ENCODE results near the gene UNC50.

Gene UNC50

GRCh38 chr2:98607741-98608115 lies 661 bp upstream of the UNC50 start:
- H3K36me3 ChIP-seq (ENCODE audit: control insufficient read depth in 1 of 2, insufficient read depth in 2 of 2, low read length in 2 of 2), result peaks cover 3 to 23% of the 10 kb centered on the region in 2 donors
- H3K9ac ChIP-seq (ENCODE audit: low read depth in 1 of 2, low read length in 2 of 2), result peak overlapping the region; percentile 93 to 97
- H3K4me3 ChIP-seq (ENCODE audit: low read depth in 1 of 2, low read length in 2 of 2), result peak overlapping the region; percentile 93 to 96
- H3K27me3 ChIP-seq (ENCODE audit: control insufficient read depth in 1 of 2, insufficient read depth in 2 of 2, low read length in 2 of 2), result no peaks in the 10 kb centered on the region
- H3K4me1 ChIP-seq (ENCODE audit: control insufficient read depth in 1 of 2, insufficient read depth in 2 of 2, low read length in 2 of 2), result peaks cover 34% of the 10 kb centered on the region in 2 donors
- H3K9me3 ChIP-seq (ENCODE audit: control insufficient read depth in 1 of 2, low read length in 2 of 2), result no peaks in the 10 kb centered on the region
- H3K27ac ChIP-seq (ENCODE audit: low read depth, low read length), result no peak overlapping the region

DNA sequence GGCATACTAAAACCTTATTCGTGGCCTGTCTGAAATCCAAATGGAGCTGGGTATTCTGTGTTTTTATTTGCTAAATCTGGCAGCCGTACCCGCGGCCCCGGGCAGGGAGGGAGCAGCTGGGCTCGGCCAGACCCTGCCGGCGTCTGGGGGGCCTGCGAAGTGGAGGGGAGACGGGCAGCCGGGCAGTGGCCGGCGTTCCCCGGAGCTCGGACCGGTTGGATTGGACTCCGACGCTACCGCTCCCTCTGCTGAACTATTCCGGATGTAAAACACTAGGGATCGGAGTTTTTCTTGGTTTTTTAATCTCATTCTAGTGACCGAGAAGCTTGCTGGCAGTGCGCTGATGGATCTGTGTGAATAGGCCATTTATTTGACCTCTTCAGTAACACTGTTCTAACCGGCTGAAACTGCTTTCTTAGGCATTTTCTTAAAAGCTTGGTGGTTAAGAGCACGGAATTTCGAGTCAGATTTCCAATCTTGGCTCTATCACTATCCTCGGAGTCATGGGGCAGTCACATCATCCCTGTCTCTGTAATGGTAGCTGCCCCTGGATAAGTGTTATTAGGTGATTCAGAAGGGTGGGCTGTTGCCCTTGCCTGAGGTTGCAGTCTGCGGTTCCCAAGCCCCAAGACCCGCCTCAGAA lies 694 bp downstream of the UNC50 start:
- no peaks in the 10 kb centered on the region for H3K9me3 ChIP-seq (ENCODE audit: control insufficient read depth in 1 of 2, low read length in 2 of 2)
- H3K4me1 ChIP-seq (ENCODE audit: control insufficient read depth in 1 of 2, insufficient read depth in 2 of 2, low read length in 2 of 2), result peaks cover 34% of the 10 kb centered on the region in 2 donors

DNA sequence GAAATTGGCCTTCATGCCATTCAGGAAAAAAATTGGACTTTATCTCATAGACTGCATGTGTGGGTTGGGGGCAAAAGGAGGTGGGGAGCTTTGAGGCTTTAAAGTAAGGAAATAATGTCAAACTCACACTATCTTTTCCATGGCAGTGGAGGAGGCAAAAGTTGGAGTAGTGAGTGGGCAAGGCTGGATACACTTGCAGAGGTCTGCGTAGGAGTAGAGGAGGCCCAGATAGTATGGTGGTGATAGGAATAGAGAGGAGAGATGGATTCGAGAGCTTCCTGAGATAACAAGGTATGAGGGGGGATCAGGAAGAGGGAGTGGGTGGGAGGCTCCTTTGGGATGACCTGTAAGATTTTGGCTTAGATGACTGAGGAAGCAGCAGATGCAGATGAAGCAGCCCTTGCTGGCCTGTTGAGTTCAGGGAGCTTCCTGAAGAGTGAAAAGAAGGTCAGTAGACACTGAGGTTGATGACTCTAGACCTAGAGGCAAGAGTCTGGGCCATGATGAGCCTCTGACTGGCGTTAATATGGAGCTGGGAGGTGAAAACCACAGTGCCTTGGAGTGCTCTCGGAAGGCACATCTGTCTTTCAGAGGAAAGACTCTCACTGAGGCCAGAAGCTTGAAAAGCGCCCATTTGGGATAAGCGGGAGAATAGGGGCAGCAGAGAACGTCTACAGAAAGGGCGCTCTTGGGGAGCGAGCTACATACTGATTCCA lies 5.8 kb downstream of the UNC50 start:
- peaks cover 16 to 18% of the 10 kb centered on the region in 2 donors for H3K4me1 ChIP-seq (ENCODE audit: control insufficient read depth in 1 of 2, insufficient read depth in 2 of 2, low read length in 2 of 2)
- no peak overlapping the region for H3K27ac ChIP-seq (ENCODE audit: low read depth, low read length)
- no peak overlapping the region for H3K4me3 ChIP-seq (ENCODE audit: low read depth in 1 of 2, low read length in 2 of 2)
- H3K36me3 ChIP-seq (ENCODE audit: control insufficient read depth in 1 of 2, insufficient read depth in 2 of 2, low read length in 2 of 2), result peaks cover 32 to 66% of the 10 kb centered on the region in 2 donors
- no peaks in the 10 kb centered on the region for H3K9me3 ChIP-seq (ENCODE audit: control insufficient read depth in 1 of 2, low read length in 2 of 2)
- H3K9ac ChIP-seq (ENCODE audit: low read depth in 1 of 2, low read length in 2 of 2), result no peak overlapping the region
- H3K27me3 ChIP-seq (ENCODE audit: control insufficient read depth in 1 of 2, insufficient read depth in 2 of 2, low read length in 2 of 2), result no peaks in the 10 kb centered on the region

More for the DNA sequence above, 694 bp downstream of the UNC50 start:
- Histone ChIP-seq H3K27ac (ENCODE audit: low read depth, low read length) (peak overlapping the region; percentile 93), H3K4me3 (ENCODE audit: low read depth in 1 of 2, low read length in 2 of 2) (peak overlapping the region; percentile 93 to 96), H3K9ac (ENCODE audit: low read depth in 1 of 2, low read length in 2 of 2) (peak overlapping the region; percentile 93 to 97), H3K27me3 (ENCODE audit: control insufficient read depth in 1 of 2, insufficient read depth in 2 of 2, low read length in 2 of 2) (no peaks in the 10 kb centered on the region), H3K36me3 (ENCODE audit: control insufficient read depth in 1 of 2, insufficient read depth in 2 of 2, low read length in 2 of 2) (peaks cover 11 to 30% of the 10 kb centered on the region in 2 donors)

DNA sequence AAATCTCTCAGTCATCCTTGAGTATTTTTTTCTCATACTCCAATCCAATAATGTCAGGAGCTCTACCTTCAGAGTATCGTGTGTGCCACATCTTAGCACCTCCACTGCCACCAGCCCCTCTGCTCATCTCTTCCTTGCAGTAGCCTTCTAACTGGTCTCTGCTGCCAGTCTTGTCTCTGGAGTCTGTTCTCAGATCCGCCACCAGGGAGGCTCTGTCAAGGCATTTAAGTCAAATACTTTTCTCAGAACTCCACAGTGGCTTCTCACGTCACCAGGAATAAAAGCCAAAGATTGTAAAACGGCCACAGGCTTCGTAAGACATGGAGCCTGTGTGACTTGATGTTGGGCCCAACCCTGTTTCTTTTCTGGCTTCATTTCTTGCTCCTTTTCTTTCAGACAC lies 7.1 kb downstream of the UNC50 start:
- H3K27ac ChIP-seq (ENCODE audit: low read depth, low read length), result no peak overlapping the region
- H3K9me3 ChIP-seq (ENCODE audit: control insufficient read depth in 1 of 2, low read length in 2 of 2), result no peaks in the 10 kb centered on the region
- no peak overlapping the region for H3K9ac ChIP-seq (ENCODE audit: low read depth in 1 of 2, low read length in 2 of 2)
- no peaks in the 10 kb centered on the region for H3K27me3 ChIP-seq (ENCODE audit: control insufficient read depth in 1 of 2, insufficient read depth in 2 of 2, low read length in 2 of 2)
- no peak overlapping the region for H3K4me3 ChIP-seq (ENCODE audit: low read depth in 1 of 2, low read length in 2 of 2)
- H3K36me3 ChIP-seq (ENCODE audit: control insufficient read depth in 1 of 2, insufficient read depth in 2 of 2, low read length in 2 of 2), result peaks cover 38 to 69% of the 10 kb centered on the region in 2 donors
- H3K4me1 ChIP-seq (ENCODE audit: control insufficient read depth in 1 of 2, insufficient read depth in 2 of 2, low read length in 2 of 2), result peaks cover 3 to 5% of the 10 kb centered on the region in 2 donors

- Histone ChIP-seq H3K36me3 (ENCODE audit: control insufficient read depth in 1 of 2, insufficient read depth in 2 of 2, low read length in 2 of 2) (peaks cover 53 to 69% of the 10 kb centered on the region in 2 donors), H3K9ac (ENCODE audit: low read depth in 1 of 2, low read length in 2 of 2) (no peak overlapping the region), H3K9me3 (ENCODE audit: control insufficient read depth in 1 of 2, low read length in 2 of 2) (no peaks in the 10 kb centered on the region), H3K4me3 (ENCODE audit: low read depth in 1 of 2, low read length in 2 of 2) (no peak overlapping the region), H3K27me3 (ENCODE audit: control insufficient read depth in 1 of 2, insufficient read depth in 2 of 2, low read length in 2 of 2) (no peaks in the 10 kb centered on the region), H3K27ac (ENCODE audit: low read depth, low read length) (no peak overlapping the region), H3K4me1 (ENCODE audit: control insufficient read depth in 1 of 2, insufficient read depth in 2 of 2, low read length in 2 of 2) (no peaks in the 10 kb centered on the region)
These were observed 8.8 kb downstream of the UNC50 start for GRCh38 chr2:98617149-98617548.

DNA sequence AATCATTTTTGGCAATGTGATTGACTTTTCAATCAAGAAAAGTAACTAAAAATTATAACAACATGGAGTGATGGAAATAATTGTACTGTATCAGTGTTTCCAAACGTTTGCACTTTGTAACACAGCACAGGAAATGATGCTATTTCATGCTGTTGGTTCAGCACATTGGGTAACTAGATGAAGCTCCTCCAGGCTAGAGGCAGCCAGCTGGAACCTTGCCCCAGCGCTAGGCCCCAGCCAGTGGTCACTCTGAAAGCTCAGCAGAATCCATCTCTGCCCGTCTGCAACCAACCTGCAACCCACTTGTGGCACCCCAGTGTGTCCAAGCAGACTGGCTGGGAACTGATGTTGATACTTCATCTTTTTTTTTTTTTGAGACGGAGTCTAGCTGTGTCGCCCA lies 15.3 kb downstream of the UNC50 start:
- Histone ChIP-seq H3K9ac (ENCODE audit: low read depth in 1 of 2, low read length in 2 of 2) (no peak overlapping the region), H3K4me3 (ENCODE audit: low read depth in 1 of 2, low read length in 2 of 2) (no peak overlapping the region), H3K36me3 (ENCODE audit: control insufficient read depth in 1 of 2, insufficient read depth in 2 of 2, low read length in 2 of 2) (peaks cover 24 to 42% of the 10 kb centered on the region in 2 donors), H3K4me1 (ENCODE audit: control insufficient read depth in 1 of 2, insufficient read depth in 2 of 2, low read length in 2 of 2) (no peaks in the 10 kb centered on the region), H3K27me3 (ENCODE audit: control insufficient read depth in 1 of 2, insufficient read depth in 2 of 2, low read length in 2 of 2) (no peaks in the 10 kb centered on the region), H3K27ac (ENCODE audit: low read depth, low read length) (no peak overlapping the region), H3K9me3 (ENCODE audit: control insufficient read depth in 1 of 2, low read length in 2 of 2) (no peaks in the 10 kb centered on the region)

DNA sequence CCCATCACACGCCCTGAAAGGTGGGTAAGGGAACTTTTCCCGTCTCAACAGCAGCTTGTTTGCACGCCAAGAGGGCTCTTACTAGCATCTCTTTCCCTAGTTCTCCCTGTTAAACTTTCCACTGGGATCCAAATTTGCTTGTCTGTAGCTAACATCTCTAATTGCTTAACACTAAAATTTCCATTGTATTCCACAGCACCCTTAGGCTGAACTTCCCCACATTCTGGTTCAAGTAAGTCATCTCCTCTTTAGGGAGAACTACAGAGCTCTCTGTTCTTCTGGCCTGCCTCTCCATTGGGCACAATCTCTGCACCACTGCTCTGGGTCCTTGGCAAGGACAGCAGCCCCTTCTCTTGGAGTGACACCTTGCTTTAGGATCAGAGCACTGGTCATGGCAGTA lies 24.0 kb downstream of the UNC50 start:
- H3K27ac ChIP-seq (ENCODE audit: low read depth, low read length), result no peak overlapping the region
- peaks cover 22 to 67% of the 10 kb centered on the region in 2 donors for H3K36me3 ChIP-seq (ENCODE audit: control insufficient read depth in 1 of 2, insufficient read depth in 2 of 2, low read length in 2 of 2)
- H3K9ac ChIP-seq (ENCODE audit: low read depth in 1 of 2, low read length in 2 of 2), result no peak overlapping the region
- no peak overlapping the region for H3K4me3 ChIP-seq (ENCODE audit: low read depth in 1 of 2, low read length in 2 of 2)
- no peaks in the 10 kb centered on the region for H3K27me3 ChIP-seq (ENCODE audit: control insufficient read depth in 1 of 2, insufficient read depth in 2 of 2, low read length in 2 of 2)
- no peaks in the 10 kb centered on the region for H3K4me1 ChIP-seq (ENCODE audit: control insufficient read depth in 1 of 2, insufficient read depth in 2 of 2, low read length in 2 of 2)
- H3K9me3 ChIP-seq (ENCODE audit: control insufficient read depth in 1 of 2, low read length in 2 of 2), result no peaks in the 10 kb centered on the region

GRCh38 chr2:98634406-98635092 lies 26.2 kb downstream of the UNC50 start:
- no peaks in the 10 kb centered on the region for H3K9me3 ChIP-seq (ENCODE audit: control insufficient read depth in 1 of 2, low read length in 2 of 2)
- peaks cover 31 to 82% of the 10 kb centered on the region in 2 donors for H3K36me3 ChIP-seq (ENCODE audit: control insufficient read depth in 1 of 2, insufficient read depth in 2 of 2, low read length in 2 of 2)
- H3K27me3 ChIP-seq (ENCODE audit: control insufficient read depth in 1 of 2, insufficient read depth in 2 of 2, low read length in 2 of 2), result no peaks in the 10 kb centered on the region
- no peak overlapping the region for H3K27ac ChIP-seq (ENCODE audit: low read depth, low read length)
- no peak overlapping the region for H3K4me3 ChIP-seq (ENCODE audit: low read depth in 1 of 2, low read length in 2 of 2)
- no peaks in the 10 kb centered on the region for H3K4me1 ChIP-seq (ENCODE audit: control insufficient read depth in 1 of 2, insufficient read depth in 2 of 2, low read length in 2 of 2)
- no peak overlapping the region for H3K9ac ChIP-seq (ENCODE audit: low read depth in 1 of 2, low read length in 2 of 2)

- Histone ChIP-seq H3K4me3 (ENCODE audit: low read depth in 1 of 2, low read length in 2 of 2) (no peak overlapping the region), H3K36me3 (ENCODE audit: control insufficient read depth in 1 of 2, insufficient read depth in 2 of 2, low read length in 2 of 2) (peaks cover 35 to 67% of the 10 kb centered on the region in 2 donors), H3K4me1 (ENCODE audit: control insufficient read depth in 1 of 2, insufficient read depth in 2 of 2, low read length in 2 of 2) (no peaks in the 10 kb centered on the region), H3K27ac (ENCODE audit: low read depth, low read length) (no peak overlapping the region), H3K27me3 (ENCODE audit: control insufficient read depth in 1 of 2, insufficient read depth in 2 of 2, low read length in 2 of 2) (no peaks in the 10 kb centered on the region), H3K9ac (ENCODE audit: low read depth in 1 of 2, low read length in 2 of 2) (no peak overlapping the region), H3K9me3 (ENCODE audit: control insufficient read depth in 1 of 2, low read length in 2 of 2) (no peaks in the 10 kb centered on the region)
These were observed 29.2 kb downstream of the UNC50 start for GRCh38 chr2:98637401-98638147.
